Activated CD8-positive, alpha-beta memory T cell treated with anti-CD3 and anti-CD28 coated beads, Interleukin-2, amount 50 U/mL, for 24 hours (primary cell): Measurements from ENCODE around the gene ADCY2.

Source experiments
- DNase-seq: peaks from one replicate; pipeline ENCODE4 v3.0.0-alpha.2; 2020; ENCODE audit errors: extremely low read depth

Gene ADCY2

GRCh38 chr5:7437836-7438235 is 41.9 kb downstream of the ADCY2 start:
- DNase-seq, result no peak

GRCh38 chr5:7445068-7445467 is 49.1 kb downstream of the ADCY2 start:
- DNase-seq, result no peak

- no peak for DNase-seq
Measured at GRCh38 chr5:7445831-7446230, 49.9 kb downstream of the ADCY2 start.

- no peak for DNase-seq
Measured at GRCh38 chr5:7446913-7447312, 51.0 kb downstream of the ADCY2 start.

- no peak for DNase-seq
Measured at GRCh38 chr5:7453947-7454346, 58.0 kb downstream of the ADCY2 start.

GRCh38 chr5:7456206-7456605 is 60.3 kb downstream of the ADCY2 start:
- DNase-seq, result no peak

- DNase-seq, result no peak
Measured at GRCh38 chr5:7461371-7461770, 65.4 kb downstream of the ADCY2 start.

GRCh38 chr5:7462758-7463157 is 66.8 kb downstream of the ADCY2 start:
- DNase-seq, result no peak

GRCh38 chr5:7464182-7464581 is 68.2 kb downstream of the ADCY2 start:
- no peak for DNase-seq

- no peak for DNase-seq
Measured at GRCh38 chr5:7467179-7467578, 71.2 kb downstream of the ADCY2 start.

GRCh38 chr5:7468742-7469141 is 72.8 kb downstream of the ADCY2 start:
- no peak for DNase-seq

- no peak for DNase-seq
Measured at GRCh38 chr5:7471710-7472109, 75.8 kb downstream of the ADCY2 start.

GRCh38 chr5:7473115-7473514 is 77.2 kb downstream of the ADCY2 start:
- DNase-seq, result no peak

GRCh38 chr5:7473668-7474215 is 77.8 kb downstream of the ADCY2 start:
- DNase-seq, result no peak

- no peak for DNase-seq
Measured at GRCh38 chr5:7474821-7475403, 79.0 kb downstream of the ADCY2 start.

- no peak for DNase-seq
Measured at GRCh38 chr5:7478459-7478858, 82.5 kb downstream of the ADCY2 start.

GRCh38 chr5:7488734-7489133 is 92.8 kb downstream of the ADCY2 start:
- no peak for DNase-seq

- no peak for DNase-seq
Measured at GRCh38 chr5:7492371-7492770, 96.4 kb downstream of the ADCY2 start.

- DNase-seq, result no peak
Measured at GRCh38 chr5:7493081-7493480, 97.1 kb downstream of the ADCY2 start.

- no peak for DNase-seq
Measured at GRCh38 chr5:7493622-7494021, 97.7 kb downstream of the ADCY2 start.

- no peak for DNase-seq
Measured at GRCh38 chr5:7494481-7495130, 98.7 kb downstream of the ADCY2 start.

- no peak for DNase-seq
Measured at GRCh38 chr5:7495131-7495517, 99.2 kb downstream of the ADCY2 start.

- no peak for DNase-seq
Measured at GRCh38 chr5:7500256-7500655, 104.3 kb downstream of the ADCY2 start.

- DNase-seq, result no peak
Measured at GRCh38 chr5:7501061-7501460, 105.1 kb downstream of the ADCY2 start.
